SIG-M5 treated with dmso at 0.1 percent for 504 hours (cell line): ENCODE data around the gene PLA2G2D.

ENCODE experiments used
- DNase-seq: peaks from one replicate; lab custom pipeline; 2025; ENCODE audit not compliant: unreplicated experiment; lab: John Stamatoyannopoulos, UW

PLA2G2D gene

GRCh38 chr1:20089328-20090077, 29.8 kb downstream of the PLA2G2D start:
- DNase-seq, result no peak

DNA sequence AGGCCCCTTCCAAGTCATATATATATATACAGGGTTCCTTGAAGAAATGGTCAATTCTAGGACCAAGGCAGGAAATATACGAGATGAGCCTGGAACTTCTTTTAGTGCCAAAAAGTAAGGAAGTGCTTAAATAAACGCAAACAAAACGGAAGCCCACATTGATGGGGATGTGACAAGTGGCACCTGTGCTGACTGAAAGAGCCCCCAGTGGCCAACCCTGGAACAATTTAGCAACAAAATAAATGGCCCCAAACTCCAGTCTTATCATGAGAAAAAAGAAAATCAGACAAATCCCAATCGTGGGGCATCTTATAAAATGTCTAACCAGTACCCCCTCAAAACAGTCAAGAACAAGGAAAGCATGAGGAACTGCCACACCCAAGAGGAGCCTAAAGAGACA, 31.7 kb downstream of the PLA2G2D start:
- no peak for DNase-seq

- DNase-seq, result no peak
These were observed 32.5 kb downstream of the PLA2G2D start for GRCh38 chr1:20086800-20087199.

- DNase-seq, result no peak
These were observed 36.0 kb downstream of the PLA2G2D start for GRCh38 chr1:20083178-20083944.

GRCh38 chr1:20082772-20083171, 36.6 kb downstream of the PLA2G2D start:
- DNase-seq, result no peak

DNA sequence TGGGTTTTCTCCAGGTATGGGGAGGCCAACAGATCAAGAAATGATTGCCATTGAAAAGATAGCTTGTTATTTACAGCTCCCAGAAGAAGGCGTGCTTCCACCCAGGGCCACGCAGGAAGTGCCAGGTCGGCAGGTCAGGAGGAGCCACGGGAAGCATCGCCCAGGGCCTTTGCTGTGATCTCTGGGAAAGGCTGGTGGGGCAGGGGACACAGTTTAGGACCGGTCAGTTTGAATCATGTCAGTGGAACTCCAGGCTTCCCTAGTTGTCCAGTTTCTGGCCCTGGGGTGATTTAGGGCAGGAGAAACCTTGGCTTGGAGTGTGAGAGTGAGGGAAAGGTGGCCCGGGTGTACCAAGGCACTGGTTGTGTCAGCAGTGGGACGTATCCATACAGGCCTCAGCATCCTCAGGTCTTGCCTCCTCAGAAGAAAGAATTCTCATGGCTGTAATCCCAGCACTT, 38.0 kb downstream of the PLA2G2D start:
- no peak for DNase-seq

- DNase-seq, result peak; percentile 42
These were observed 38.6 kb downstream of the PLA2G2D start for GRCh38 chr1:20080441-20081352.

- DNase-seq, result no peak
These were observed 39.6 kb downstream of the PLA2G2D start for GRCh38 chr1:20079661-20080305.

- DNase-seq, result no peak
These were observed 40.6 kb downstream of the PLA2G2D start for GRCh38 chr1:20078711-20079110.

GRCh38 chr1:20078171-20078651, 41.1 kb downstream of the PLA2G2D start:
- DNase-seq, result no peak

GRCh38 chr1:20076710-20077461, 42.5 kb downstream of the PLA2G2D start:
- DNase-seq, result no peak

DNA sequence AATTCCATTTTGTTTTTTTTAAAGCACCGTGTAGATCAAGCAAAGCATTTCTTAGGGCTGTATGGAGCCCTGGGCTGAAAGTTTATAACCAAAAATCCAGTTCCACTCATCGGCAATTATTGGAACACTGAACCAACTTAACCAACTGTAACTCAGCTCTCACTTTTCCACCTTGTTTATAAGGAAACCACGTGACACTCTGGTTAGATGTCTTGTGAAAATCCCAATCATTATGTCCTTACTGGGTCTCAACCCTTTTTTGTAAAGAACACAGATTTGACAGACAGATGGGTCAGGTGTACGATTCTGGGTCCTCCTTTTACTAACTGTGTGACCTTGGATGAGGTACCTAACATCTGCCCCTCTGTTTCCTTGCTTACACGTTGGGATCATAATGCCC, 43.1 kb downstream of the PLA2G2D start:
- no peak for DNase-seq

DNA sequence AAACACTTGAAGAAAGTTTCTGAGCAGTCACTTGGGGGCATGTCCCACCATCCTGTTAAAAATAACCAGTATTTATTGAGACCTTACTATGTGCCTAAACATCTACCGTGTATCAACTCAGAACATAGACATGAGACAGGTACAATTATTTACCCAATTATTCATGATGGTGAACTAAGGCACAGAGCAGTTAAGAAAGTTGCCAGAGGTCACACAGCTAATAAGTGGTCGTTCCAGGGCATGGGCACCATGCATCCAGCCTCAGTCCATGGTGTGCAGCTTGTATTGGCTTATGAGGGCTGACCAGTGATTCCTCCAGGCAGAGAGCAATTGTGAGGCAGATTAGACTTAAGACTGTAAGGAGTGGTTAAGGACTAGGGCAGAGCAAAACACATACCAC, 44.0 kb downstream of the PLA2G2D start:
- no peak for DNase-seq

GRCh38 chr1:20074725-20075171, 44.6 kb downstream of the PLA2G2D start:
- no peak for DNase-seq

- DNase-seq, result no peak
These were observed 45.1 kb downstream of the PLA2G2D start for GRCh38 chr1:20074055-20074724.

DNA sequence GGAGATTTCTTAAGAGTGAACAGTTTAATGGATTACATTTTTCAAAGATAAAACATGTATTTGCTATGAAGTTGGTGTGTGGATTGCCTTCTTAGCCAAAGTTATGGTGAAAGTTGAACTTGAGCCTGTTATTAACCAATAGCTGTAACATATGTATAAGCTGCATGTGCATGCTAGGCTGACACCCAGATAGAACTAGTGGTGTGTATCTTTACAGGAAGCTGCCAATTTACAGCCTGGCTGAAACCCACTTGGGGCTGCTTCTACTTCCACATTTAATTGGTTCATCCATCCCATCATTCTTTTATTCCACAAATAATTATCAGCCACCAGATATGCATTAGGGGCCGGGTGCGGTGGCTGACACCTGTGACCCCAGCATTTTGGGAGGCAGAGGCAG, 46.1 kb downstream of the PLA2G2D start:
- DNase-seq, result no peak

DNA sequence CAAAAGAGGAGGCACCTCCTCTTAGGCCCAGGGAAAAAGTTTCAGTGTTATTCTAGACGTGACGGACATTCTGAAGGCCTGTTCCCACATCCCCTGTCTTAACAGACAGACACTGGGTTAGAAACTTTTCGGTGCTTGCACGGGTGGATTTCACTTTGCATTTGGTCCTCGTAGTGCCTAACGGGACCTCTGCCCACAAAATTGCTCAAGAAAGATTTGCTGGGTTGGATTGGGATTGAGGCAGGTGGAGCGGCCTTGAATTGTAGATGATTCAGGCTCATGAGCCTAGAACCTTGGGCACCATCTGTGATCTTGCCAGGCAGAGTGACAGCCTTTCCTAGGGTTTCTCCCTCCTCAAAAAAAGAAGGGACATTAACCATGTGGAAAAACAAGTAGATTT, 46.6 kb downstream of the PLA2G2D start:
- no peak for DNase-seq

DNA sequence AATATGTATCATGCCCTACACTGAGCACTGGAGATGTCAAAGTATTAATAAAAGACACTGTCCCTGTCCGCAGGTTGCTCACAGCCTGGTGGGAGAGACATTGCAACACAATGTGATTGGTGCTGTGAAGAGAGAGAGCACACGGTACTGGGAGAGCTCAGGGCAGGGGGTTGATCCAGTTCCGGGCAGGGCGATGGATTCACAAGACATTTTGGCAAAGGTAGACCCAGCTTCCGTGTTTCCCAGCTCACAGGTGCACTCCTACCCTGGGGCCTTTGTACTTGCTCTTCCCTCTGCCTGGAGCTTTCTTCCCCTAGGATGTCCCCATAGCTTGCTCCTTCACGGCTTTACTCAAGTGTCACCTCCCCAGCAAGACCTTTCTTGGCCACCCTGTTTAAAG, 47.9 kb downstream of the PLA2G2D start:
- DNase-seq, result no peak

- no peak for DNase-seq
These were observed 49.0 kb downstream of the PLA2G2D start for GRCh38 chr1:20070357-20070756.
